Measurements from ENCODE around the gene TRIML2. TPM values are rescaled to one million over a fixed set of nuclear protein-coding genes. Genes with fewer than 3 reads are reported as not detected.

The TRIML2 gene
- total and polyA plus RNA-seq, 9 of the 15 experiments (the other 6 are each of a cell fraction or from before 2014, with no cell fraction given) = 0.03 to 0.16 TPM; not detected in 7

- TF ChIP-seq NR2C1 (IDR thresholded peaks at IDR 0.05) = no peak
- TF ChIP-seq NR2C1 (tag; IDR thresholded peaks at IDR 0.05) = no peak
- TF ChIP-seq CHD2 (IDR thresholded peaks at IDR 0.05; ENCODE audit: low read depth, low read length) = no peak
- TF ChIP-seq PRPF4 (IDR thresholded peaks at IDR 0.05; ENCODE audit: insufficient read depth, low read depth, low read length, poor library complexity, severe bottlenecking) = no peak
- no peak for TF ChIP-seq MGA (IDR thresholded peaks at IDR 0.05)
- no peak for TF ChIP-seq SAFB2 (IDR thresholded peaks at IDR 0.05; ENCODE audit: borderline replicate concordance, low read depth, low read length, severe bottlenecking)
- no peak for TF ChIP-seq ZNF253 (CRISPR knock-in tag; conservative IDR thresholded peaks at IDR 0.05)
- no peaks in the 10 kb centered on the region for H3K9me3 ChIP-seq (replicated peaks; ENCODE audit: control insufficient read depth, insufficient read depth, low read depth, low read length)
- no TSS peak for BruUV-seq (replicated peaks)
- DNase-seq (ENCODE audit: extremely low read depth in 1 of 4, low spot score in 3 of 4) (no peak), ATAC-seq (no peak), FAIRE-seq (no peak)
- no peaks in the 10 kb centered on the region for H3K4me1 ChIP-seq (replicated peaks in 1 of 2; ENCODE audit: control insufficient read depth in 2 of 2, insufficient read depth in 2 of 2, low read length in 2 of 2)
- H2AFZ ChIP-seq (ENCODE audit: low read depth, low read length) = no peak overlapping the region
- H3K79me2 ChIP-seq (ENCODE audit: control insufficient read depth, insufficient read depth, low read length) = no peaks in the 10 kb centered on the region
- intact Hi-C loops (cut with micrococcal nuclease) = no loop called here
- ChIA-PET POLR2A (no interaction called here), CTCF (ENCODE audit: low intra/inter-chr PET ratio) (no interaction called here)
- H3K27ac ChIP-seq (ENCODE audit: extremely low read depth, low read depth, low read length) = no peak overlapping the region
- H4K20me1 ChIP-seq (replicated peaks; ENCODE audit: control insufficient read depth, insufficient read depth, low read length) = no peaks in the 10 kb centered on the region
- no peak overlapping the region for H3K4me3 ChIP-seq
- H3K9me1 ChIP-seq (ENCODE audit: control insufficient read depth, insufficient read depth, low read length) = no peaks in the 10 kb centered on the region
- H3K27me3 ChIP-seq (ENCODE audit: control insufficient read depth in 2 of 2, insufficient read depth in 2 of 2, low read length in 2 of 2) = no peaks in the 10 kb centered on the region
- no peak overlapping the region for H3K4me2 ChIP-seq (ENCODE audit: insufficient read depth, low read length)
- in situ Hi-C loops (cut with MboI) = no loop called here
- WGBS (ENCODE audit: insufficient coverage, low coverage, missing lambda C conversion rate) = 0% methylated on average over 6 of the region's 6 CpGs
- no peak overlapping the region for H3K9ac ChIP-seq (ENCODE audit: insufficient read depth in 1 of 2, low read depth in 2 of 2, low read length in 2 of 2)
- H3K36me3 ChIP-seq (ENCODE audit: control insufficient read depth, insufficient read depth, low read length) = no peaks in the 10 kb centered on the region
Measured at GRCh38 chr4:188086858-188087257, 22.5 kb downstream of the TRIML2 start.
